K562 (cell line): ENCODE data around the gene RBM19. TPM values are rescaled to one million over a fixed set of nuclear protein-coding genes. Genes with fewer than 3 reads are reported as not detected.
A peak's percentile ranks its signal among the peaks of the same experiment; 100 is the strongest.

Experiments used
- ATAC-seq: fragments of 200-7000 bp; cut with Tn5 transposase; 3 replicates; pipeline ENCODE4 v1.9.1; 2020; ENCODE audit warnings: moderate library complexity
- BruUV-seq: library from RNA; stranded (reverse); fragments of 400-500 nt; replicated peaks from 2 replicates; lab custom pipeline; 2021; lab: Mats Ljungman, UMichigan
- CTCF ChIA-PET: fragments of 300-600 bp; formaldehyde crosslinking; extraction: SDS; loops from one replicate; lab custom pipeline; 2021; ENCODE audit warnings: low intra/inter-chr PET ratio; lab: Yijun Ruan, JAX
- POLR2A ChIA-PET: fragments of 300-600, 350-650 bp; sonication (Branson Sonifier 250); formaldehyde crosslinking; extraction: SDS; loops from one replicate; lab custom pipeline; 2021; ENCODE audit warnings: antibody characterized with exemption, inconsistent platforms; lab: Yijun Ruan, JAX
- DNase-seq, 4 experiments: peaks; one replicate each; pipeline versions ENCODE4 v3.0.0 to v3.0.0-alpha.2; 2011 to 2018; ENCODE audit warnings: low spot score in 3 of 4, mixed read lengths in 3 of 4; ENCODE audit errors: extremely low read depth in 1 of 4
- FAIRE-seq: peaks from 2 replicates; lab custom pipeline; 2011; peaks lifted over from hg19 to GRCh38; lab: Jason Lieb, UNC
- H2AFZ ChIP-seq: 2 replicates; pipeline ENCODE4 v1.6.0; 2011; ENCODE audit warnings: low read depth, low read length, control low read depth, inconsistent platforms
- H3K27ac ChIP-seq: fragments of 200-600 bp; 3 replicates; pipeline ENCODE4 v1.8.0; 2011; ENCODE audit warnings: low read depth, mild to moderate bottlenecking, control low read depth, inconsistent platforms, low read length, moderate library complexity, mixed read lengths; ENCODE audit errors: extremely low read depth
- H3K27me3 ChIP-seq, 2 experiments: fragments of 300-600 bp in 1 of 2; 2 replicates in 1 of 2; 3 replicates in 1 of 2; pipeline versions ENCODE4 v1.6.0 to v1.8.0; 2011; ENCODE audit warnings: inconsistent platforms in 2 of 2, low read length in 2 of 2, mild to moderate bottlenecking in 1 of 2, mixed read lengths in 1 of 2, moderate library complexity in 1 of 2; ENCODE audit not compliant: control insufficient read depth in 2 of 2, insufficient read depth in 2 of 2
- H3K36me3 ChIP-seq: fragments of 300-600 bp; 3 replicates; pipeline ENCODE4 v1.8.0; 2011; ENCODE audit warnings: mild to moderate bottlenecking, low read length, inconsistent platforms; ENCODE audit not compliant: control insufficient read depth, insufficient read depth
- H3K4me1 ChIP-seq, 2 experiments: fragments of 200-600 bp in 1 of 2; replicated peaks in 1 of 2; 2 replicates in 1 of 2; 3 replicates in 1 of 2; pipeline versions ENCODE4 v1.5.1 to v1.8.0; 2011; ENCODE audit warnings: inconsistent platforms in 2 of 2, low read length in 2 of 2, mild to moderate bottlenecking in 1 of 2, mixed read lengths in 1 of 2, moderate library complexity in 1 of 2; ENCODE audit not compliant: control insufficient read depth in 2 of 2, insufficient read depth in 2 of 2
- H3K4me2 ChIP-seq: 2 replicates; pipeline ENCODE4 v1.6.1; 2011; ENCODE audit warnings: low read length, control low read depth, inconsistent platforms, mixed read lengths; ENCODE audit not compliant: insufficient read depth
- H3K4me3 ChIP-seq: fragments of 200-600 bp; sonication (generic), shearing (Covaris generic); 2 replicates; pipeline ENCODE4 v1.5.1; 2016; ENCODE audit warnings: control low read depth, inconsistent platforms
- H3K79me2 ChIP-seq: fragments of 200-600 bp; 3 replicates; pipeline ENCODE4 v1.8.0; 2011; ENCODE audit warnings: low read length, inconsistent platforms; ENCODE audit not compliant: control insufficient read depth, insufficient read depth
- H3K9ac ChIP-seq, 2 experiments: 2 replicates each; pipeline versions ENCODE4 v1.6.0 to v1.6.1; 2011; ENCODE audit warnings: low read depth in 2 of 2, low read length in 2 of 2, control low read depth in 1 of 2, inconsistent platforms in 1 of 2, mild to moderate bottlenecking in 1 of 2, mixed read lengths in 1 of 2; ENCODE audit not compliant: insufficient read depth in 1 of 2
- H3K9me1 ChIP-seq: one replicate; pipeline ENCODE4 v1.6.0; 2011; ENCODE audit warnings: inconsistent platforms, mild to moderate bottlenecking, low read length, moderate library complexity; ENCODE audit not compliant: control insufficient read depth, insufficient read depth
- H3K9me3 ChIP-seq: replicated peaks from 2 replicates; pipeline ENCODE4 v1.5.1; 2011; ENCODE audit warnings: low read depth, low read length, inconsistent platforms; ENCODE audit not compliant: control insufficient read depth, insufficient read depth
- H4K20me1 ChIP-seq: replicated peaks from 2 replicates; pipeline ENCODE4 v1.6.1; 2011; ENCODE audit warnings: low read length, inconsistent platforms, mixed read lengths; ENCODE audit not compliant: control insufficient read depth, insufficient read depth
- HMG20A ChIP-seq: fragments of 450-650 bp; formaldehyde crosslinking; conservative IDR thresholded peaks from 2 replicates; pipeline ENCODE4 v1.4.0; 2020; ENCODE audit warnings: mild to moderate bottlenecking, mixed read lengths
- ZBTB33 ChIP-seq: sonication (generic); formaldehyde crosslinking; IDR thresholded peaks from 2 replicates; pipeline ENCODE4 v1.8.1; 2023; ENCODE audit warnings: mild to moderate bottlenecking, missing genetic modification reagents
- ZFP36 ChIP-seq: fragments of 150-350 bp; IDR thresholded peaks from 2 replicates; pipeline ENCODE4 v1.6.1; 2018; ENCODE audit warnings: low read length, low read depth; ENCODE audit not compliant: partially characterized antibody
- WGBS: fragments of 100-300 bp; shearing (Covaris generic); methylation state at CpG from one replicate; pipeline ENCODE4 v1.1.6; 2016; ENCODE audit warnings: low coverage, mixed read lengths; ENCODE audit not compliant: insufficient coverage; ENCODE audit errors: missing lambda C conversion rate; 5-methylcytosine and 5-hydroxymethylcytosine counted together
- in situ Hi-C: fragments of 300-500 bp; cut with MboI; formaldehyde crosslinking; loops from 4 replicates; pipeline ENCODE4 v1.15.0; 2018; ENCODE audit warnings: inconsistent platforms, mixed read lengths
- intact Hi-C: fragments of 100-400 bp; cut with micrococcal nuclease; formaldehyde crosslinking; loops from 2 replicates; pipeline ENCODE4 v1.14.2; 2022
- polyA plus RNA-seq, 8 experiments: library from polyadenylated mRNA; depleted of rRNA in 4 of 8; stranded (reverse) in 5 of 8; unstranded in 3 of 8; fragments of >200 nt; fragmentation: Nextera tagmentation in 2 of 8; fragmentation: Illumina TruSeq in 1 of 8; extraction: Ambion mirVana in 2 of 8; extraction: Trizol in 1 of 8; gene quantifications; 2 replicates each; pipeline versions ENCODE4 v1.2.1 to v1.2.3, GENCODE V29; 2011 to 2014; ENCODE audit warnings: inconsistent platforms in 1 of 8, missing spikeins in 1 of 8
- total RNA-seq, 7 experiments: library from RNA; depleted of rRNA in 6 of 7; stranded (reverse); fragments of >200 nt in 6 of 7; fragmentation: Illumina TruSeq in 2 of 7; extraction: Trizol in 2 of 7; gene quantifications; 2 replicates each; pipeline versions ENCODE4 v1.2.1 to v1.2.3, GENCODE V29; 2011 to 2021; ENCODE audit warnings: low replicate concordance in 1 of 7

RBM19 gene
- total and polyA plus RNA-seq, 9 of the 15 experiments (the other 6 are each of a cell fraction or from before 2014, with no cell fraction given) = 16.0 to 58.4 (median 37.9) TPM

- H3K36me3 ChIP-seq = peaks cover 2% of the 10 kb centered on the region; the same call in 1 of the 3 replicates
- POLR2A ChIA-PET = interaction anchor here (0.7 kb wide), 1 partner anchor 13 kb away, joined by 3 read pairs; no protein-coding TSS in a partner anchor
- CTCF ChIA-PET = no interaction called here
- intact Hi-C loops (no loop called here), in situ Hi-C loops (no loop called here)
- no peaks in the 10 kb centered on the region for H3K79me2 ChIP-seq
- H3K4me1 ChIP-seq = peaks cover 0 to 10% of the 10 kb centered on the region in 2 experiments; a peak in 2 of 5 replicates
- FAIRE-seq = no peak
- TF ChIP-seq ZBTB33 = no peak
- peak; percentile 36 for TF ChIP-seq ZFP36
- no peak for TF ChIP-seq HMG20A (CRISPR knock-in tag)
- WGBS = 69% methylated on average over 5 of the region's 11 CpGs
- H3K4me3 ChIP-seq = no peak overlapping the region
- ATAC-seq = no peak
- H4K20me1 ChIP-seq = 0 out of 2 replicates have a peak, but pooled peaks cover 7% of the 10 kb centered on the region
- H3K9me1 ChIP-seq = no peaks in the 10 kb centered on the region
- H3K27me3 ChIP-seq = no peaks in the 10 kb centered on the region
- H3K4me2 ChIP-seq = no peak overlapping the region
- H2AFZ ChIP-seq = no peak overlapping the region
- no peak overlapping the region for H3K9ac ChIP-seq
- no peaks in the 10 kb centered on the region for H3K9me3 ChIP-seq
- no peak for DNase-seq
- no peak overlapping the region for H3K27ac ChIP-seq
- BruUV-seq = no TSS peak
Observed at GRCh38 chr12:113827539-113828114, 138.5 kb downstream of the RBM19 start.
